GM12801 (cell line): ENCODE results near the gene SEC61B.

Source experiments
- TF ChIP-seq, protein P1 (sequence below): IDR thresholded peaks from one replicate; pipeline ENCODE4 v1.5.1; 2011; ENCODE audit warnings: control low read depth; ENCODE audit not compliant: insufficient read length; ENCODE audit errors: extremely low read depth

The SEC61B gene

DNA sequence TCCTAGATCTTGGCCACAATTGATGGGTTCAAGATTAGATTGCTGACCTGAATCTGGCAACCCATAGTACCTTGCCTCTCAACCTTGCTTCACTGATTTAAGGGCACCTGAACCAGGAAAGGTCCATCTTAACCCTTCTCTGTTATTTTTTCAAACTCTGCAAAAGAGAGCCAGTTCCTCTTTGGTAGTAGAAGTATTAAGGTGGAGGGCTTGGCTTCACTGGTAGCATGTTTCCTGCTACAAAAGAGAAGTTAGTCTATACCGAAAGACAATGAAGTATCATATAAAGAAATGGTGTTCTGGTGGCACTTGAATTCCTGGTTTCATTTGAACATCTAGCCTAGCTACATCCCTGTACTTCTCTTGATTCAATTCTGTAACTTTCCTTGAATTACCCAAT, 8.9 kb upstream of the SEC61B start:
- TF ChIP-seq, protein P1, sequence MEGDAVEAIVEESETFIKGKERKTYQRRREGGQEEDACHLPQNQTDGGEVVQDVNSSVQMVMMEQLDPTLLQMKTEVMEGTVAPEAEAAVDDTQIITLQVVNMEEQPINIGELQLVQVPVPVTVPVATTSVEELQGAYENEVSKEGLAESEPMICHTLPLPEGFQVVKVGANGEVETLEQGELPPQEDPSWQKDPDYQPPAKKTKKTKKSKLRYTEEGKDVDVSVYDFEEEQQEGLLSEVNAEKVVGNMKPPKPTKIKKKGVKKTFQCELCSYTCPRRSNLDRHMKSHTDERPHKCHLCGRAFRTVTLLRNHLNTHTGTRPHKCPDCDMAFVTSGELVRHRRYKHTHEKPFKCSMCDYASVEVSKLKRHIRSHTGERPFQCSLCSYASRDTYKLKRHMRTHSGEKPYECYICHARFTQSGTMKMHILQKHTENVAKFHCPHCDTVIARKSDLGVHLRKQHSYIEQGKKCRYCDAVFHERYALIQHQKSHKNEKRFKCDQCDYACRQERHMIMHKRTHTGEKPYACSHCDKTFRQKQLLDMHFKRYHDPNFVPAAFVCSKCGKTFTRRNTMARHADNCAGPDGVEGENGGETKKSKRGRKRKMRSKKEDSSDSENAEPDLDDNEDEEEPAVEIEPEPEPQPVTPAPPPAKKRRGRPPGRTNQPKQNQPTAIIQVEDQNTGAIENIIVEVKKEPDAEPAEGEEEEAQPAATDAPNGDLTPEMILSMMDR, result no peak

DNA sequence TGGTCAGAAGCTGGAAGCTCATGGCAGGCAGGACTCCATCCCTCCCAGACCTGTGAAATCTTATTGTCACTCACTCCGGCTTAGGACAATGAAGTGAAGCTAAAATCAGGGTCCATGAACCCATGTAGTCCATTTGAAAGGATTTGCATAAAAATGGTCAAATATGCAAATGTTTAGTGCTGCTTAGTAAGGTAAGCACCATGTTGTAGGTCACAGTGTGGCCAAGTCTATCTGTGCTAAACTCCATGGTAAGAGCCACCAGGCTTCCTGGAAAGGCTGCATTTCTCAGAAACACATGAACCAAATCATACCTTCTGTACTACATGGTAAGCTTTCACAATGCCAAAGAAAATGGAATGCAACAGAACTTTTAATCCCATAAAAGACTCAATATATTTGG, 6.0 kb upstream of the SEC61B start:
- TF ChIP-seq, protein P1, result no peak

DNA sequence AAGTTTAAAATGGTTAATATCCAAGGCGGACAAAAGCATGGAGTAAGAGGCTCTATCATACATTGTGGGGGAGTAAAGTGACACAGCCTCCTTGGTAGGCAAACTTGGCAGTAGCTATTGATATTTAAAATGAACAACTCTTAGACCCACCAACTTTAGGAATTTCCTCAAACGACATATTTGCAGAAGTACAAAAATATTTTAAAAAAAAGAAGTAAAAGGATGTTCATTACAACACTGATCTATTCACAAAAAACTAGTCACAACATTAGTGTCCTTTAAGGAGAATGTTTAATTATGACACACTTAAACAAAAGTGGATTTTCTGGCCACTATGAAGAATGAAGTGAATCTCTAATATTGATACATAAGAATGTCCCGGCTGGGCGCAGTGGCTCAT, 2.1 kb upstream of the SEC61B start:
- TF ChIP-seq, protein P1, result no peak

DNA sequence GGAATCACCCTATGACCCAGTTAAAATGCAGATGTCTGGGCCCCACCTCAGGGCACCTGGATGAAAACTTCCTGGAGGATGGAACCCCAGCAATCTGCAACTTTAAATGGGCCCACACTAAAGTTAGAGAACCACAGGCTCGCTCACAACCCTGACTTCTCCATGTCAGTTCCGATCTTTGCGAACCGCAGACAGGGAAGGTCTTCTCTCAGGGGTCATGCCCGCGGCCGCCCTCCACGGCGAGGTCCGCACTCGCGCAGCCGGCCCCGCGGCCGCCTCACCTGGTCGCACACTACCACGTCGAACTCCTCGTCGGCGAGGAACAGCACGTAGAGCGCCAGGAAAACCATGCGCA, 839 bp upstream of the SEC61B start:
- TF ChIP-seq, protein P1, result no peak

DNA sequence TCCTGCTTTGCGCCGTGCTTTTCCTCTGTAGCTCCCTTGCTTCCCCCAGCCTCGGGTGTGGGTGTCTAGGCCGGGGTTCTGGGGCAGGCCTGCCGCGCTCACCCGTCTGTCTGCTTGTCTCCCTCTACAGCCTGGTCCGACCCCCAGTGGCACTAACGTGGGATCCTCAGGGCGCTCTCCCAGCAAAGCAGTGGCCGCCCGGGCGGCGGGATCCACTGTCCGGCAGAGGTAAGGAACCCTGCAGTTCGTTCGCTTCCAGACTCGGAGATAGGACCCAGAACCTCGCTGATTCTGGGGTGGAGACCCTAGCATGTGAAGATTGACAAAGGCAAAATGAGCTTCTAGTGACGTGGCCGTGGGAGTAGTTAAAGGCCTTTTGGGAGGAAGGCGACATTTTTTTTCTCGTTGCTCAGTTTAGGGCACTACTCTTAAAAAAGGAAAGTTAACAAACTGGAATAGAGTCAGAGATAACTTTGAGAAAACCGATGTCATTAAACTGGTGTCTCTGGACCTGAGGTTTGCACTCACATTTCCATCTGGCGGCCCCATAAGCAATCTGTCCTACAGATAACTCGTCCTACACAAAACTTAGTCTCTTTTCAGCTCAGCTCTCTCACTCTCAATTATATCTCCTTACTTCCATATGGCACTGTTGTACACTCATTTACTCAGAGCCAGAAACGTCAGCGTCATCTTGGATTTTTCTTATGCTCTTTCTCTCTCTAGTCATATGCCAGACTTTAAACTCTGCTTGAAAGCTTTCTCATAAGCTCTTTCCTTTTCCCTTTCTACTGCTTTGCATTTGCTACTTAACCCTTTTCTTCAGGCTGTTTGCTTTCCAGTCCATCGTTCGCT, 561 bp downstream of the SEC61B start:
- TF ChIP-seq, protein P1, result no peak

DNA sequence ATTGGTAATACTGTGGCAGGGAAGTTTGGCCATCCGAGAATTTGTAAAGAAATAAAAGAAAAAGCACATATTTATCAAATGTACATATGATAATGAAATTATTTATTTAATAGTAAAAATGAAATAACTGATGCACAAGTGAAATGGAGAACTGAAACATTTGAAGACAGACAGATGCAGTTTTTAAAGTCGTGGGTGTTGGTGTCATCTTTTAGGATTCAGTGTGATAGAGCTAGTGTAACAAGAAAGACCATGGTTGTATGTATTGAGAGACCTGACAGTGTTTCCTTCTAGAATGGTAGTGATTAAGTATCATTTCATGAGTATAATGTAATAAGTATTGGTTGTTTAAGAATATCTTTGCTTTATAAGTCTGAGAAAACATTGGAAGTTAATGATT, 2.4 kb downstream of the SEC61B start:
- TF ChIP-seq, protein P1, result no peak

DNA sequence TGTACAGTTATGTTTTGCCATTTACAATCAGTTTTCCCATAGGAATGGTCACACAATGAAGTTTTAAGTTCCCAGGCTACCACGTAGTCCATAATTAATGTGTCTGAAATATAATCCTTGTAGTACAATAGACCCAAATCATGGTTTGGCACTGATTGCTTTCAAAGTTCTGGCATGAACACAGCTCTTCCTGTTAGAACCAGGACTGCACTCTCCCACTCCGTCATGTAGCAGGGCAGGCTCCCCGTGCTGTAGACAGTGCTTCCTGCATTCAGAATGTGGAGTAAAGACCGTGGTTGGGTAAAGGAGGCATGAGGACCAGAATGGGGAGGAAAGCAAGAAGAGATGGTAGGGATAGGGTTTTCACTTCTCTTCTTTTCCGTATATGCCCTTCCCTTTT, 4.0 kb downstream of the SEC61B start:
- TF ChIP-seq, protein P1, result no peak
